Spleen (tissue), 11 donors: ENCODE measurements around the gene VAMP8. TPM values are rescaled to one million over a fixed set of nuclear protein-coding genes. Genes with fewer than 3 reads are reported as not detected.

Experiments
- DNase-seq: peaks from one replicate; pipeline ENCODE4 v3.0.0-alpha.2; 2020
- H3K27ac ChIP-seq, 8 donors: fragments of 200-600 bp; sonication (generic) in 7 of 8; 1 replicate in 4 of 8; 2 replicates in 4 of 8; pipeline versions ENCODE4 v1.5.0 to v1.8.0; 2016 to 2021; ENCODE audit warnings: inconsistent platforms in 4 of 8, mild to moderate bottlenecking in 4 of 8, moderate library complexity in 1 of 8
- H3K27me3 ChIP-seq, 7 donors: fragments of 200-600 bp; sonication (generic) in 6 of 7; replicated peaks in 1 of 7; 1 replicate in 4 of 7; 2 replicates in 3 of 7; pipeline versions ENCODE4 v1.5.0 to v1.8.0; 2016 to 2021; ENCODE audit warnings: inconsistent platforms in 3 of 7, mild to moderate bottlenecking in 1 of 7
- H3K36me3 ChIP-seq, 6 donors: fragments of 200-600 bp; sonication (generic) in 5 of 6; 1 replicate in 4 of 6; 2 replicates in 2 of 6; pipeline versions ENCODE4 v1.5.0 to v1.8.0; 2016 to 2021; ENCODE audit warnings: inconsistent platforms in 2 of 6
- H3K4me1 ChIP-seq, 6 donors: fragments of 200-600 bp; sonication (generic) in 5 of 6; 1 replicate in 3 of 6; 2 replicates in 3 of 6; pipeline versions ENCODE4 v1.5.0 to v1.8.0; 2016 to 2021; ENCODE audit warnings: inconsistent platforms in 3 of 6
- H3K4me3 ChIP-seq, 8 donors: fragments of 200-600 bp; sonication (generic) in 7 of 8; 1 replicate in 4 of 8; 2 replicates in 4 of 8; pipeline versions ENCODE4 v1.5.0 to v1.8.0; 2016 to 2021; ENCODE audit warnings: inconsistent platforms in 4 of 8, mild to moderate bottlenecking in 4 of 8, moderate library complexity in 2 of 8
- H3K9me3 ChIP-seq, 8 donors: fragments of 200-600 bp; sonication (generic) in 7 of 8; 1 replicate in 4 of 8; 2 replicates in 4 of 8; pipeline versions ENCODE4 v1.5.0 to v1.8.0; 2016 to 2021; ENCODE audit warnings: inconsistent platforms in 4 of 8
- CTCF ChIP-seq, 11 experiments: fragments of 200-600 bp in 7 of 11; fragments of 450-650 bp in 4 of 11; sonication (generic) in 4 of 11; IDR thresholded peaks in 8 of 11; conservative IDR thresholded peaks in 3 of 11; 1 replicate in 7 of 11; 2 replicates in 4 of 11; pipeline versions ENCODE4 v1.4.0 to v1.8.0; 2016 to 2021; ENCODE audit warnings: antibody characterized with exemption in 11 of 11, inconsistent platforms in 4 of 11, mild to moderate bottlenecking in 1 of 11
- POLR2A ChIP-seq, 3 donors: fragments of 450-650 bp; IDR thresholded peaks; one replicate each; pipeline ENCODE4 v1.5.1; 2017; ENCODE audit warnings: antibody characterized with exemption in 3 of 3, mild to moderate bottlenecking in 1 of 3
- POLR2AphosphoS5 ChIP-seq, 3 donors: sonication (generic); formaldehyde crosslinking; IDR thresholded peaks; one replicate each; pipeline ENCODE4 v1.5.1; 2017; ENCODE audit warnings: antibody characterized with exemption in 3 of 3
- WGBS, 5 donors: extraction: QIAGEN DNeasy Blood & Tissue Kit in 3 of 5; methylation state at CpG; one replicate each; pipeline versions ENCODE4 v1.1.5 to v1.1.7; 2013 to 2018; 5-methylcytosine and 5-hydroxymethylcytosine counted together
- intact Hi-C: fragments of 100-400 bp; cut with DNase I; formaldehyde crosslinking; loops from one replicate; pipeline ENCODE4 v1.15.0; 2023; ENCODE audit warnings: low total_unique reads
- polyA plus RNA-seq, 3 donors: library from polyadenylated mRNA; stranded (reverse); fragments of 200-250 nt; gene quantifications; one replicate each; pipeline ENCODE4 v1.2.1, GENCODE V29; 2013
- total RNA-seq, 7 donors: library from RNA; depleted of rRNA in 3 of 7; stranded (reverse); fragments of >200 nt in 3 of 7; fragmentation: NEBNext Ultra II Directional in 4 of 7; extraction: Animal tissue kit (Norgen Biotek cat#: 25700) in 4 of 7; gene quantifications; one replicate each; pipeline versions ENCODE4 v1.1.0 to v1.2.1, GENCODE V29; 2016 to 2021
- donor health status: healthy with polysubstance abuse.
- donor health status: DM: no; HTN: no; CAD: no; lungs with moderate emphysema.
- donor health status: DM: no; HTN: no; CAD: no.
- donor health status: Bipolar disorder and iron deficiency.
- donor health status: healthy.
- donor health status: DM: no; HTN: no; CAD: no.
- donor health status: DM: yes; HTN: yes; CAD: no.

Gene VAMP8
- total and polyA plus RNA-seq, 10 donors = 119 to 401 (median 152) TPM

- WGBS, 5 donors = 10 to 37% (median 11%) methylated on average over 8 to 9 of the region's 9 CpGs
- Histone ChIP-seq H3K4me1 (peaks cover 40 to 100% (median 81%) of the 10 kb centered on the region in 6 donors), H3K27me3 (peaks cover 0 to 3% (median 0%) of the 10 kb centered on the region in 7 donors), H3K27ac (peak overlapping the region; percentile 83 to 93 (median 88)), H3K4me3 (peak overlapping the region; percentile 39 to 77 (median 58)), H3K9me3 (no peaks in the 10 kb centered on the region), H3K36me3 (peaks cover 0 to 29% (median 5%) of the 10 kb centered on the region in 6 donors)
- intact Hi-C loops = no loop called here
- no peak for DNase-seq
- TF ChIP-seq CTCF (IDR thresholded peaks at IDR 0.05 in 8 of 11, conservative IDR thresholded peaks at IDR 0.05 in 3 of 11) = no peak
- TF ChIP-seq POLR2AphosphoS5 (IDR thresholded peaks at IDR 0.05) = peak in 2 of 3 donors; percentile 55 to 74
Observed at GRCh38 chr2:85584857-85585780, 7.7 kb downstream of the VAMP8 start.

GRCh38 chr2:85585781-85586105, 8.4 kb downstream of the VAMP8 start:
- WGBS, 5 donors = 33 to 64% (median 41%) methylated on average over 1 of the region's 1 CpG
- H3K4me1 ChIP-seq = peaks cover 45 to 100% (median 83%) of the 10 kb centered on the region in 6 donors
- peak overlapping the region; percentile 83 to 93 (median 88) for H3K27ac ChIP-seq
- intact Hi-C loops = no loop called here
- no peaks in the 10 kb centered on the region for H3K9me3 ChIP-seq
- peak overlapping the region in 5 of 8 donors; percentile 55 to 77 (median 61) for H3K4me3 ChIP-seq
- TF ChIP-seq POLR2A (IDR thresholded peaks at IDR 0.05) (no peak), CTCF (IDR thresholded peaks at IDR 0.05 in 8 of 11, conservative IDR thresholded peaks at IDR 0.05 in 3 of 11) (no peak), POLR2AphosphoS5 (IDR thresholded peaks at IDR 0.05) (no peak)
- peaks cover 0 to 25% (median 5%) of the 10 kb centered on the region in 6 donors for H3K36me3 ChIP-seq
- DNase-seq = no peak
- H3K27me3 ChIP-seq = no peaks in the 10 kb centered on the region

GRCh38 chr2:85588236-85588635, 10.8 kb downstream of the VAMP8 start:
- 39 to 64% (median 53%) methylated on average over 4 of the region's 4 CpGs for WGBS, 5 donors
- no peak for TF ChIP-seq CTCF (IDR thresholded peaks at IDR 0.05 in 8 of 11, conservative IDR thresholded peaks at IDR 0.05 in 3 of 11)
- no peak for TF ChIP-seq POLR2A (IDR thresholded peaks at IDR 0.05)
- no peak for TF ChIP-seq POLR2AphosphoS5 (IDR thresholded peaks at IDR 0.05)
- peaks cover 50 to 99% (median 81%) of the 10 kb centered on the region in 6 donors for H3K4me1 ChIP-seq

GRCh38 chr2:85588645-85589044, 11.3 kb downstream of the VAMP8 start:
- no peak for TF ChIP-seq POLR2A (IDR thresholded peaks at IDR 0.05)
- TF ChIP-seq CTCF (IDR thresholded peaks at IDR 0.05 in 8 of 11, conservative IDR thresholded peaks at IDR 0.05 in 3 of 11) = no peak
- no peak for TF ChIP-seq POLR2AphosphoS5 (IDR thresholded peaks at IDR 0.05)
- peak overlapping the region in 7 of 8 donors; percentile 15 to 93 (median 86) for H3K27ac ChIP-seq
- DNase-seq = no peak
- WGBS, 5 donors = 62 to 80% (median 74%) methylated on average over 4 of the region's 4 CpGs
- H3K9me3 ChIP-seq = no peaks in the 10 kb centered on the region
- H3K27me3 ChIP-seq = no peaks in the 10 kb centered on the region
- peaks cover 0 to 12% (median 0%) of the 10 kb centered on the region in 6 donors for H3K36me3 ChIP-seq
- intact Hi-C loops = no loop called here
- H3K4me1 ChIP-seq = peaks cover 48 to 99% (median 77%) of the 10 kb centered on the region in 6 donors
- H3K4me3 ChIP-seq = no peak overlapping the region

More at GRCh38 chr2:85588236-85588635, 10.8 kb downstream of the VAMP8 start:
- Histone ChIP-seq H3K27ac (peak overlapping the region in 7 of 8 donors; percentile 15 to 93 (median 86)), H3K4me3 (no peak overlapping the region), H3K36me3 (peaks cover 0 to 10% (median 0%) of the 10 kb centered on the region in 6 donors), H3K9me3 (no peaks in the 10 kb centered on the region), H3K27me3 (no peaks in the 10 kb centered on the region)
- intact Hi-C loops = no loop called here
- DNase-seq = no peak
